ENCODE measurements around the gene ENTPD1.
"Not testable (repeated sequence)": the region's sequence is repeated elsewhere in the genome, so short reads cannot be mapped to it uniquely, and the experiment has no call there.

The ENTPD1 gene

GRCh38 chr10:95867866-95868265, 111.9 kb downstream of the ENTPD1 start:
- Histone ChIP-seq H3K4me3 (ENCODE audit: low read length in 2 of 2) (no peak overlapping the region), H3K9me3 (ENCODE audit: control insufficient read depth in 2 of 2, low read length in 2 of 2) (no peaks in the 10 kb centered on the region), H3K4me1 (ENCODE audit: control insufficient read depth, insufficient read depth, low read length) (peaks cover 6% of the 10 kb centered on the region), H3K36me3 (ENCODE audit: control insufficient read depth in 2 of 2, insufficient read depth in 2 of 2, low read length in 2 of 2) (peaks cover 8 to 24% of the 10 kb centered on the region in 2 donors), H3K9ac (ENCODE audit: low read length in 2 of 2) (no peak overlapping the region), H3K27me3 (ENCODE audit: control insufficient read depth in 1 of 2, insufficient read depth in 2 of 2, low read length in 2 of 2) (no peaks in the 10 kb centered on the region), H3K27ac (ENCODE audit: low read length) (no peak overlapping the region)

DNA sequence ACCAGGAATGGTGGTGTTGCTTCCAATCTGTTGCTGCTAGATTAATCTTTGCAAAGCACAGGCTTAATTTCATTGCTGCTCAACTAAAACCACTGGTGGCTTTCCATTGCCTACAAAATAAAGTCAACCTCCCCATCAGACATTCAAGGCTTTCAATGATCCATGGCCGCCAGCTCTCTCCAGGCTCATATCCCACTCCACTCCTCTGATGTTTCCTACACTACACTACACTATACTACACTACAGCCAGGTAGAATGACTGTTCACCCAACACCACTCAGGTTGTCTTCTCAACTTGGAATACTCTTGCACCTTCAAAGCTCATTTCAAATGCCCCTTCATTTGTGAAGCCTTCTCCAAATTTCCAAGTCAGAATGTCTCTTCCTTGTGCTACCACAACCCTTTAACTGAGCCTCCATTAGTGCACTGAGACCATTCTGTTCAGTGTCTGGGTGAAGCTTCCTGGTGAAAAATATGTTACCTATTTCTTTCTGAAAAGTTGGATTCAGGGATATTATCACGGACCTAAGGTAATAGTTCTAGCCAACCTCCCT, 116.3 kb downstream of the ENTPD1 start:
- Histone ChIP-seq H3K9ac (ENCODE audit: low read length in 2 of 2) (no peak overlapping the region), H3K27me3 (ENCODE audit: control insufficient read depth in 1 of 2, insufficient read depth in 2 of 2, low read length in 2 of 2) (no peaks in the 10 kb centered on the region), H3K4me3 (ENCODE audit: low read length in 2 of 2) (no peak overlapping the region), H3K27ac (ENCODE audit: low read length) (no peak overlapping the region), H3K4me1 (ENCODE audit: control insufficient read depth, insufficient read depth, low read length) (no peaks in the 10 kb centered on the region), H3K36me3 (ENCODE audit: control insufficient read depth in 2 of 2, insufficient read depth in 2 of 2, low read length in 2 of 2) (peaks cover 7 to 22% of the 10 kb centered on the region in 2 donors), H3K9me3 (ENCODE audit: control insufficient read depth in 2 of 2, low read length in 2 of 2) (no peaks in the 10 kb centered on the region)

GRCh38 chr10:95873139-95873538, 117.2 kb downstream of the ENTPD1 start:
- no peaks in the 10 kb centered on the region for H3K27me3 ChIP-seq (ENCODE audit: control insufficient read depth in 1 of 2, insufficient read depth in 2 of 2, low read length in 2 of 2)
- H3K4me3 ChIP-seq (ENCODE audit: low read length in 2 of 2), result no peak overlapping the region
- no peaks in the 10 kb centered on the region for H3K9me3 ChIP-seq (ENCODE audit: control insufficient read depth in 2 of 2, low read length in 2 of 2)
- no peak overlapping the region for H3K9ac ChIP-seq (ENCODE audit: low read length in 2 of 2)
- H3K4me1 ChIP-seq (ENCODE audit: control insufficient read depth, insufficient read depth, low read length), result no peaks in the 10 kb centered on the region
- H3K36me3 ChIP-seq (ENCODE audit: control insufficient read depth in 2 of 2, insufficient read depth in 2 of 2, low read length in 2 of 2), result peaks cover 0 to 14% of the 10 kb centered on the region in 2 donors
- H3K27ac ChIP-seq (ENCODE audit: low read length), result no peak overlapping the region

DNA sequence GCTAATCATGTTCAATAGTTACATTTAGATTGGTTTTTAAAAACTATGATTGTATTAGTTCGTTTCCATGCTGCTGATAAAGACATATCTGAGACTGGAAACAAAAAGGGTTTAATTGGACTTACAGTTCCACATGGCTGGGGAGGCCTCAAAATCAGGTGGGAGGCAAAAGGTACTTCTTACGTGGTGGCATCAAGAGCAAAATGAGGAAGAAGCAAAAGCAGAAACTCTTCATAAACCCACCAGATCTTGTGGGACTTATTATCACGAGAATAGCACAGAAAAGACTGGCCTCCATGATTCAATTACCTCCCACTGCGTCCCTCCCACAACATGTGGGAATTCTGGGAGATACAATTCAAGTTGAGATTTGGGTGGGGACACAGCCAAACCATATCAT, 117.7 kb downstream of the ENTPD1 start:
- Histone ChIP-seq H3K4me3 (ENCODE audit: low read length in 2 of 2) (no peak overlapping the region), H3K27ac (ENCODE audit: low read length) (no peak overlapping the region), H3K9ac (ENCODE audit: low read length in 2 of 2) (no peak overlapping the region), H3K36me3 (ENCODE audit: control insufficient read depth in 2 of 2, insufficient read depth in 2 of 2, low read length in 2 of 2) (peaks cover 0 to 14% of the 10 kb centered on the region in 2 donors), H3K9me3 (ENCODE audit: control insufficient read depth in 2 of 2, low read length in 2 of 2) (no peaks in the 10 kb centered on the region), H3K27me3 (ENCODE audit: control insufficient read depth in 1 of 2, insufficient read depth in 2 of 2, low read length in 2 of 2) (no peaks in the 10 kb centered on the region), H3K4me1 (ENCODE audit: control insufficient read depth, insufficient read depth, low read length) (no peaks in the 10 kb centered on the region)

DNA sequence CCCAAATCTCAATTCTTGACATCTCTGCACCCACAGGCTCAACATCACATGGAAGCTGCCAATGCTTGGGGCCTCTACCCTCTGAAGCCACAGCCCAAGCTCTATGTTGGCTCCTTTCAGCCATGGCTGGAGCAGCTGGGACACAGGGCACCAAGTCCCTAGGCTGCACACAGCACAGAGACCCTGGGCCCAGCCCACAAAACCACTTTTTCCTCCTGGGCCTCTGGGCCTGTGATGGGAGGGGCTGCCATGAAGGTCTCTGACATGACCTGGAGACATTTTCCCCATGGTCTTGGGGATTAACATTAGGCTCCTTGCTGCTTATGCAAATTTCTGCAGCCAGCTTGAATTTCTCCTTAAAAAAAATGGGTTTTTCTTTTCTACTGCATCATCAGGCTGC, 118.8 kb downstream of the ENTPD1 start:
- not testable (repeated sequence) for H3K9me3 ChIP-seq (ENCODE audit: control insufficient read depth in 2 of 2, low read length in 2 of 2); H3K9ac ChIP-seq (ENCODE audit: low read length in 2 of 2); H3K4me1 ChIP-seq (ENCODE audit: control insufficient read depth, insufficient read depth, low read length); H3K27ac ChIP-seq (ENCODE audit: low read length); H3K4me3 ChIP-seq (ENCODE audit: low read length in 2 of 2); H3K27me3 ChIP-seq (ENCODE audit: control insufficient read depth in 1 of 2, insufficient read depth in 2 of 2, low read length in 2 of 2)
- H3K36me3 ChIP-seq (ENCODE audit: control insufficient read depth in 2 of 2, insufficient read depth in 2 of 2, low read length in 2 of 2), result peaks cover 0 to 14% of the 10 kb centered on the region in 2 donors

- H3K27ac ChIP-seq (ENCODE audit: low read length), result no peak overlapping the region
- peaks cover 0 to 12% of the 10 kb centered on the region in 2 donors for H3K36me3 ChIP-seq (ENCODE audit: control insufficient read depth in 2 of 2, insufficient read depth in 2 of 2, low read length in 2 of 2)
- no peak overlapping the region for H3K4me3 ChIP-seq (ENCODE audit: low read length in 2 of 2)
- no peaks in the 10 kb centered on the region for H3K27me3 ChIP-seq (ENCODE audit: control insufficient read depth in 1 of 2, insufficient read depth in 2 of 2, low read length in 2 of 2)
- no peaks in the 10 kb centered on the region for H3K9me3 ChIP-seq (ENCODE audit: control insufficient read depth in 2 of 2, low read length in 2 of 2)
- no peak overlapping the region for H3K9ac ChIP-seq (ENCODE audit: low read length in 2 of 2)
- no peaks in the 10 kb centered on the region for H3K4me1 ChIP-seq (ENCODE audit: control insufficient read depth, insufficient read depth, low read length)
Observed at GRCh38 chr10:95876756-95877155, 120.8 kb downstream of the ENTPD1 start.

DNA sequence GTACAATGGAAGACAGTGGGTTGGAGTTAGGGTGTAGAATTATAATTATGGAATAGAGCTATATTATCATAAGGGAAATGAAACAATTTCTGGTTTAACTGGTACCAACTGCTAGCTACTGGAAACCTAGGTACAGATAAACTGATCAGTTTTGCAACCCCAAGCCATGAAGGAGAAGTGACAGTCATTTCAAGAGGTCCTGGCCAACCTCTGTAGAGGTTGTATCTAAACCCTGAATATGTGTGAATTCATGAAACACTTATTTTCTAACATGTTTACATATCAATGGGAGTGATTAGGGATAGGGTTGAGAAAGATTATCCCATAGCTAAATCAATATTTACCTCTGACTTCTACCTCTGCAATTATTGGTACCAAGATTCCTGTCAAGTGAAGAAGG, 121.9 kb downstream of the ENTPD1 start:
- no peaks in the 10 kb centered on the region for H3K27me3 ChIP-seq (ENCODE audit: control insufficient read depth in 1 of 2, insufficient read depth in 2 of 2, low read length in 2 of 2)
- H3K4me1 ChIP-seq (ENCODE audit: control insufficient read depth, insufficient read depth, low read length), result no peaks in the 10 kb centered on the region
- H3K9me3 ChIP-seq (ENCODE audit: control insufficient read depth in 2 of 2, low read length in 2 of 2), result no peaks in the 10 kb centered on the region
- H3K36me3 ChIP-seq (ENCODE audit: control insufficient read depth in 2 of 2, insufficient read depth in 2 of 2, low read length in 2 of 2), result peaks cover 0 to 4% of the 10 kb centered on the region in 2 donors
- H3K4me3 ChIP-seq (ENCODE audit: low read length in 2 of 2), result no peak overlapping the region
- H3K27ac ChIP-seq (ENCODE audit: low read length), result no peak overlapping the region
- H3K9ac ChIP-seq (ENCODE audit: low read length in 2 of 2), result no peak overlapping the region

DNA sequence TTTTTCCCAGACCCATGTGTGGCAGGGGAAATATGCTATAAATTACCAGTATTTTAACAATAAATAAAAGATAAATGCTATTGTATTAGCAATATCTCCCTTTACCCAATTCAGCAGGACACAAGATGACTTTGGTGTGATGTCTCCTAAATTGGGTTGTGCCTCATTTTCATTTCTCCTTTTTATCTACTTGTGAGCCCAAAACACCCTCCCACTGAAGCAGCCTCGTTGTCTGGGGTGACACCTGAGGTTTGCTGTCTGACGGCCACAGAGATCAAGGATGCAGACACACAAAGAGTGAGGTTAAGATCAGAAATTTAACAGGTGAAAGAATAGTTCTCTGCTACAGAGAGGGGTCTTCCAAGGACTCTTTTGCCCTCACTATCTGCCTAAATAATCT, 124.7 kb downstream of the ENTPD1 start:
- peaks cover 0 to 2% of the 10 kb centered on the region in 2 donors for H3K36me3 ChIP-seq (ENCODE audit: control insufficient read depth in 2 of 2, insufficient read depth in 2 of 2, low read length in 2 of 2)
- no peak overlapping the region for H3K9ac ChIP-seq (ENCODE audit: low read length in 2 of 2)
- H3K9me3 ChIP-seq (ENCODE audit: control insufficient read depth in 2 of 2, low read length in 2 of 2), result no peaks in the 10 kb centered on the region
- no peaks in the 10 kb centered on the region for H3K27me3 ChIP-seq (ENCODE audit: control insufficient read depth in 1 of 2, insufficient read depth in 2 of 2, low read length in 2 of 2)
- no peaks in the 10 kb centered on the region for H3K4me1 ChIP-seq (ENCODE audit: control insufficient read depth, insufficient read depth, low read length)
- H3K27ac ChIP-seq (ENCODE audit: low read length), result no peak overlapping the region
- no peak overlapping the region for H3K4me3 ChIP-seq (ENCODE audit: low read length in 2 of 2)

- peaks cover 0 to 2% of the 10 kb centered on the region in 2 donors for H3K36me3 ChIP-seq (ENCODE audit: control insufficient read depth in 2 of 2, insufficient read depth in 2 of 2, low read length in 2 of 2)
- H3K4me1 ChIP-seq (ENCODE audit: control insufficient read depth, insufficient read depth, low read length), result no peaks in the 10 kb centered on the region
- no peak overlapping the region for H3K9ac ChIP-seq (ENCODE audit: low read length in 2 of 2)
- no peak overlapping the region for H3K4me3 ChIP-seq (ENCODE audit: low read length in 2 of 2)
- no peaks in the 10 kb centered on the region for H3K9me3 ChIP-seq (ENCODE audit: control insufficient read depth in 2 of 2, low read length in 2 of 2)
- no peaks in the 10 kb centered on the region for H3K27me3 ChIP-seq (ENCODE audit: control insufficient read depth in 1 of 2, insufficient read depth in 2 of 2, low read length in 2 of 2)
- H3K27ac ChIP-seq (ENCODE audit: low read length), result no peak overlapping the region
Observed at GRCh38 chr10:95881316-95881715, 125.4 kb downstream of the ENTPD1 start.

GRCh38 chr10:95889830-95890229, 133.9 kb downstream of the ENTPD1 start:
- peaks cover 2 to 8% of the 10 kb centered on the region in 2 donors for H3K36me3 ChIP-seq (ENCODE audit: control insufficient read depth in 2 of 2, insufficient read depth in 2 of 2, low read length in 2 of 2)
- no peaks in the 10 kb centered on the region for H3K27me3 ChIP-seq (ENCODE audit: control insufficient read depth in 1 of 2, insufficient read depth in 2 of 2, low read length in 2 of 2)
- H3K9ac ChIP-seq (ENCODE audit: low read length in 2 of 2), result no peak overlapping the region
- H3K4me3 ChIP-seq (ENCODE audit: low read length in 2 of 2), result no peak overlapping the region
- H3K9me3 ChIP-seq (ENCODE audit: control insufficient read depth in 2 of 2, low read length in 2 of 2), result no peaks in the 10 kb centered on the region
- H3K27ac ChIP-seq (ENCODE audit: low read length), result no peak overlapping the region
- H3K4me1 ChIP-seq (ENCODE audit: control insufficient read depth, insufficient read depth, low read length), result no peaks in the 10 kb centered on the region

DNA sequence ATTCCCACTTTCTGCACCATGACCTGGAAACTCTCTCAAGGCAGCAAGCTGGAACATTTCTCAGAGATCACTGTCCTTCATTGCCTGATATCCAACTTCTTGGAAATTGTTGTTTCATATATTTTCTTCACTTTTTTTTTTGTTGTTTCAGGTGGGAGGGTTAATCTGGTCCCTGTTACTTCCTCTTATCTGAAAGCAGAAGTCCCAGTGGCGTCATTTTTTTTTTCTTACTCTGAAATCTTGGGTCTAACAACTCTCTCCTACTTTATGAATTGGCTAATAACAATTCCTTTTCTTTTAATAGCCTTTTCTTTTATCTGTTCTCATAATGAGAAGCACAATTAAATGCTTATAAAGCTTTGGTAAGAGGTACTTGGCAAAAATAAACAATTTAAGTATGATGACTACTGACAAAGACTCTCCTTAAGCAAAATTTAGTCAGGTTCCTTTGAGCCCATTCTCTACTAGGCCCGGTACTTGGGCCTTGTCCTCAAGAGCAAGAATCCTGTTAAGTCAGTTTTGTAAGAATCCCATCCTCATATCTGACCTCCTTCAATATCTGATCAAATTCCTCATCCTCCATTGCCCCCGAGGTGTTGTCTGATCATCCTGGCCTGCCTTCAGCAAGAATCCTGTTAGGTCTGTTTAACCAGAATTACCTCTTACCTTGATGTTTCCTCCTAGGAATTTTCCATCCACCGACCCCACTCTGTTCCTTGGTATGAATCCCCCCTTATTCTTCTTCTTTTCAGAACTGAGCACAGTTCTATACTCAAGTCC, 140.3 kb downstream of the ENTPD1 start:
- H3K4me3 ChIP-seq (ENCODE audit: low read length in 2 of 2), result no peak overlapping the region
- no peaks in the 10 kb centered on the region for H3K27me3 ChIP-seq (ENCODE audit: control insufficient read depth in 1 of 2, insufficient read depth in 2 of 2, low read length in 2 of 2)
- no peak overlapping the region for H3K27ac ChIP-seq (ENCODE audit: low read length)
- H3K9ac ChIP-seq (ENCODE audit: low read length in 2 of 2), result no peak overlapping the region
- no peaks in the 10 kb centered on the region for H3K4me1 ChIP-seq (ENCODE audit: control insufficient read depth, insufficient read depth, low read length)
- H3K36me3 ChIP-seq (ENCODE audit: control insufficient read depth in 2 of 2, insufficient read depth in 2 of 2, low read length in 2 of 2), result peaks cover 0 to 17% of the 10 kb centered on the region in 2 donors
- H3K9me3 ChIP-seq (ENCODE audit: control insufficient read depth in 2 of 2, low read length in 2 of 2), result no peaks in the 10 kb centered on the region

Data from stomach smooth muscle (tissue), 2 donors.